ENCODE data around the gene CCR8.

CCR8 gene

GRCh38 chr3:39329493-39329892 is at the start of gene CCR8:
Gene CCR8, plus strand, starts transcription at chr3:39329709. Its CDS starts 2,623 bp downstream, at chr3:39332332.
- DNase-seq (no peak), ATAC-seq (no peak)

- DNase-seq (no peak), ATAC-seq (no peak)
These were observed 49.6 kb upstream of the CCR8 start, which contains the start of gene CX3CR1 for GRCh38 chr3:39279745-39280517. Gene CX3CR1, minus strand, starts transcription at chr3:39280036. Its CDS starts 13,527 bp downstream, at chr3:39266509.

- ATAC-seq (no peak), DNase-seq (no peak)
These were observed 48.9 kb upstream of the CCR8 start for GRCh38 chr3:39280571-39280970.

GRCh38 chr3:39281533-39281932 is 48.0 kb upstream of the CCR8 start:
- no peak for ATAC-seq
- no peak for DNase-seq

- ATAC-seq (no peak), DNase-seq (no peak)
These were observed 47.5 kb upstream of the CCR8 start for GRCh38 chr3:39282057-39282456.

GRCh38 chr3:39284457-39284881 is 45.0 kb upstream of the CCR8 start:
- no peak for ATAC-seq
- DNase-seq, result no peak

- ATAC-seq (no peak), DNase-seq (no peak)
These were observed 44.2 kb upstream of the CCR8 start for GRCh38 chr3:39285332-39285731.

GRCh38 chr3:39286771-39287170 is 42.7 kb upstream of the CCR8 start:
- DNase-seq (no peak), ATAC-seq (no peak)

- ATAC-seq, result no peak
- no peak for DNase-seq
These were observed 42.0 kb upstream of the CCR8 start for GRCh38 chr3:39287216-39288164.

- DNase-seq (peak; percentile 87), ATAC-seq (peak; percentile 97)
These were observed 41.2 kb upstream of the CCR8 start for GRCh38 chr3:39288300-39288808.

GRCh38 chr3:39289107-39289506 is 40.4 kb upstream of the CCR8 start:
- DNase-seq, result no peak
- no peak for ATAC-seq

GRCh38 chr3:39290255-39290654 is 39.3 kb upstream of the CCR8 start:
- DNase-seq, result no peak
- ATAC-seq, result no peak

- DNase-seq (peak; percentile 84), ATAC-seq (peak; percentile 34)
These were observed 37.6 kb upstream of the CCR8 start for GRCh38 chr3:39291903-39292329.

- no peak for DNase-seq
- no peak for ATAC-seq
These were observed 36.5 kb upstream of the CCR8 start for GRCh38 chr3:39292961-39293360.

- no peak for DNase-seq
- ATAC-seq, result no peak
These were observed 34.9 kb upstream of the CCR8 start for GRCh38 chr3:39294446-39295183.

GRCh38 chr3:39295184-39295775 is 34.2 kb upstream of the CCR8 start:
- DNase-seq (no peak), ATAC-seq (peak; percentile 10)

GRCh38 chr3:39296197-39297077 is 33.1 kb upstream of the CCR8 start:
- DNase-seq (no peak), ATAC-seq (no peak)

GRCh38 chr3:39299279-39299678 is 30.2 kb upstream of the CCR8 start:
- no peak for DNase-seq
- ATAC-seq, result no peak

GRCh38 chr3:39302178-39302577 is 27.3 kb upstream of the CCR8 start:
- ATAC-seq (no peak), DNase-seq (no peak)

- DNase-seq, result no peak
- ATAC-seq, result no peak
These were observed 16.2 kb upstream of the CCR8 start for GRCh38 chr3:39313289-39313688.

- ATAC-seq (peak; percentile 63), DNase-seq (no peak)
These were observed 14.1 kb upstream of the CCR8 start for GRCh38 chr3:39315420-39315819.

All from stimulated activated naive CD8-positive, alpha-beta T cell treated with anti-CD3 and anti-CD28 coated beads, Interleukin-15, Interleukin-2, amounts not matched to agents 100 U/mL and 50 U/mL, for 24 hours (primary cell).